ENCODE measurements around the gene CLSTN1. TPM values are rescaled to one million over a fixed set of nuclear protein-coding genes. Genes with fewer than 3 reads are reported as not detected.
A peak's percentile ranks its signal among the peaks of the same experiment; 100 is the strongest.

CLSTN1 gene
- total RNA-seq, 5 donors from 2014 or later (not counting 1 experiment from before 2014, with no cell fraction given) = 84.6 to 105 (median 91.2) TPM

DNA sequence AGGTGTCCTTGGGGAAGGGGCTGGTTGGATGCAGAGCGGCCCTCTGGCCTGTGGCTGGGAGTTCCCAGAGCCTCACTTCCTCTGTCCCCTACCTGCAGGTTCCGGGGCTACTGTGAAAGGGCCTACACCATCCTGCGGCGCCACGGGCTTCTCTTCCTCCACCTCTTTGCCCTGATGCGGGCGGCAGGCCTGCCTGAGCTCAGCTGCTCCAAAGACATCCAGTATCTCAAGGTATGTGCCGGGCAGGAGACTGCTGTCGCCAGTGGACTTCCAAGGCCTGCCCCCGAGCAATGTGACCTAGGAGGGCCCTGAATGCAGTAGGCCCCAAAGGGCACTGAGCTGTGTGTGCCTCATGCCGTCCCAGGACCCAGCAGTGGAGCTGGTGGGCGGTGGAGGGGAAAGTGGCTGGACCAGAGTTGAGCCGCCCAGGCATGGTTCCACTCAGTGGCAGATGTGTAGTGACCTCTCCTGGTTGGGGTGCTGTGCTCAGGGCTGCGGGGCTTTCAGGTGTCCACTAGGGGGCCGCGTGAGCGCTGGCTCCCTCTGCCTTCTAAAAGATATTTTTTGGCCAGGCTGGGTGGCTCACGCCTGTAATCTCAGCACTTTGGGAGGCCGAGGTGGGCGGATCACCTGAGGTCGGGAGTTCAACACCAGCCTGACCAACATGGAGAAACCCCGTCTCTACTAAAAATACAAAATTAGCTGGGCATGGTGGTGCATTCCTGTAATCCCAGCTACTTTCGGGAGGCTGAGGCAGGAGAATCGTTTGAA, 98.9 kb downstream of the CLSTN1 start:
- H3K36me3 ChIP-seq (ENCODE audit: control insufficient read depth in 2 of 2, extremely low read depth in 1 of 2, insufficient read depth in 1 of 2, low read length in 1 of 2) = peaks cover 37 to 84% of the 10 kb centered on the region in 2 donors
- DNase-seq = peak in 33 of 35 experiments; percentile 41 to 82 (median 64)
- Mint-ChIP-seq H3K27ac (peak overlapping the region; percentile 84 to 90), H3K4me1 (peaks cover 67 to 79% (median 71%) of the 10 kb centered on the region in 3 donors), H3K9me3 (no peaks in the 10 kb centered on the region), H3K36me3 (peaks cover 48% of the 10 kb centered on the region), H3K27me3 (no peaks in the 10 kb centered on the region), H3K4me3 (peak overlapping the region in 1 of 3 donors; percentile 65)
- H3K27ac ChIP-seq (ENCODE audit: low read length) = peak overlapping the region; percentile 38
- ChIA-PET CTCF (interaction anchor here (1.0 to 1.1 kb wide), 2 partner anchors 9 to 73 kb away, joined by 3 to 7 read pairs; no protein-coding TSS in a partner anchor), POLR2A (interaction anchor here in 1 of 2 donors (0.6 kb wide), 1 partner anchor 57 kb away, joined by 3 read pairs; no protein-coding TSS in a partner anchor)
- no peak overlapping the region for H3K4me3 ChIP-seq (ENCODE audit: control insufficient read depth in 1 of 2, extremely low read depth in 1 of 2, low read length in 1 of 2)
- H3K27me3 ChIP-seq (replicated peaks in 1 of 2; ENCODE audit: control insufficient read depth in 2 of 2, extremely low read depth in 1 of 2, insufficient read depth in 2 of 2, low read length in 1 of 2) = no peaks in the 10 kb centered on the region
- WGBS (ENCODE audit: insufficient coverage) = 57% methylated on average over 13 of the region's 24 CpGs
- ATAC-seq (replicated peaks in 1 of 4) = peak; percentile 34 to 56 (median 46)
- H3K9me3 ChIP-seq = no peaks in the 10 kb centered on the region
- peaks cover 47 to 97% of the 10 kb centered on the region in 2 experiments for H3K4me1 ChIP-seq (ENCODE audit: control insufficient read depth in 1 of 2, extremely low read depth in 1 of 2, insufficient read depth in 2 of 2, low read length in 2 of 2)

GRCh38 chr1:9723926-9724325, 99.8 kb downstream of the CLSTN1 start:
- H3K36me3 ChIP-seq (ENCODE audit: control insufficient read depth in 2 of 2, extremely low read depth in 1 of 2, insufficient read depth in 1 of 2, low read length in 1 of 2) = peaks cover 39 to 84% of the 10 kb centered on the region in 2 donors
- H3K27me3 Mint-ChIP-seq = no peaks in the 10 kb centered on the region
- no peak for ATAC-seq (replicated peaks in 1 of 4)
- H3K4me3 Mint-ChIP-seq = peak overlapping the region in 1 of 3 donors; percentile 65
- no peaks in the 10 kb centered on the region for H3K27me3 ChIP-seq (replicated peaks in 1 of 2; ENCODE audit: control insufficient read depth in 2 of 2, extremely low read depth in 1 of 2, insufficient read depth in 2 of 2, low read length in 1 of 2)
- 96% methylated on average over 6 of the region's 6 CpGs for WGBS (ENCODE audit: insufficient coverage)
- H3K9me3 ChIP-seq = no peaks in the 10 kb centered on the region
- H3K27ac ChIP-seq (ENCODE audit: low read length) = peak overlapping the region; percentile 38
- peaks cover 59 to 82% (median 73%) of the 10 kb centered on the region in 3 donors for H3K4me1 Mint-ChIP-seq
- H3K4me1 ChIP-seq (ENCODE audit: control insufficient read depth in 1 of 2, extremely low read depth in 1 of 2, insufficient read depth in 2 of 2, low read length in 2 of 2) = peaks cover 45 to 97% of the 10 kb centered on the region in 2 experiments
- CTCF ChIA-PET = interaction anchor here in 1 of 2 donors (0.6 kb wide), 1 partner anchor 67 kb away, joined by 5 read pairs; no protein-coding TSS in a partner anchor
- H3K27ac Mint-ChIP-seq = peak overlapping the region; percentile 78 to 90
- peaks cover 43% of the 10 kb centered on the region for H3K36me3 Mint-ChIP-seq
- no peak overlapping the region for H3K4me3 ChIP-seq (ENCODE audit: control insufficient read depth in 1 of 2, extremely low read depth in 1 of 2, low read length in 1 of 2)
- no peak for DNase-seq
- H3K9me3 Mint-ChIP-seq = no peaks in the 10 kb centered on the region
- POLR2A ChIA-PET = no interaction called here

- H3K9me3 Mint-ChIP-seq = no peaks in the 10 kb centered on the region
- ATAC-seq (replicated peaks in 1 of 4) (no peak), DNase-seq (no peak)
- peak overlapping the region; percentile 78 to 90 for H3K27ac Mint-ChIP-seq
- POLR2A ChIA-PET = no interaction called here
- Histone ChIP-seq H3K36me3 (ENCODE audit: control insufficient read depth in 2 of 2, extremely low read depth in 1 of 2, insufficient read depth in 1 of 2, low read length in 1 of 2) (peaks cover 42 to 88% of the 10 kb centered on the region in 2 donors), H3K27ac (ENCODE audit: low read length) (no peak overlapping the region), H3K4me3 (ENCODE audit: control insufficient read depth in 1 of 2, extremely low read depth in 1 of 2, low read length in 1 of 2) (no peak overlapping the region), H3K27me3 (replicated peaks in 1 of 2; ENCODE audit: control insufficient read depth in 2 of 2, extremely low read depth in 1 of 2, insufficient read depth in 2 of 2, low read length in 1 of 2) (no peaks in the 10 kb centered on the region), H3K4me1 (ENCODE audit: control insufficient read depth in 1 of 2, extremely low read depth in 1 of 2, insufficient read depth in 2 of 2, low read length in 2 of 2) (peaks cover 50 to 98% of the 10 kb centered on the region in 2 experiments), H3K9me3 (no peaks in the 10 kb centered on the region)
- H3K4me1 Mint-ChIP-seq = peaks cover 54 to 82% (median 71%) of the 10 kb centered on the region in 3 donors
- H3K27me3 Mint-ChIP-seq = no peaks in the 10 kb centered on the region
- 99% methylated on average over 7 of the region's 14 CpGs for WGBS (ENCODE audit: insufficient coverage)
- CTCF ChIA-PET = no interaction called here
- peaks cover 36% of the 10 kb centered on the region for H3K36me3 Mint-ChIP-seq
- peak overlapping the region in 1 of 3 donors; percentile 65 for H3K4me3 Mint-ChIP-seq
Measured at GRCh38 chr1:9723068-9723805, 100.5 kb downstream of the CLSTN1 start.

- H3K4me3 ChIP-seq (ENCODE audit: control insufficient read depth in 1 of 2, extremely low read depth in 1 of 2, low read length in 1 of 2) = no peak overlapping the region
- Mint-ChIP-seq H3K27me3 (no peaks in the 10 kb centered on the region), H3K9me3 (no peaks in the 10 kb centered on the region), H3K4me3 (peak overlapping the region in 2 of 3 donors; percentile 28 to 70), H3K4me1 (peaks cover 54 to 82% (median 71%) of the 10 kb centered on the region in 3 donors), H3K27ac (peak overlapping the region; percentile 66 to 80), H3K36me3 (peaks cover 39% of the 10 kb centered on the region)
- H3K27me3 ChIP-seq (replicated peaks in 1 of 2; ENCODE audit: control insufficient read depth in 2 of 2, extremely low read depth in 1 of 2, insufficient read depth in 2 of 2, low read length in 1 of 2) = no peaks in the 10 kb centered on the region
- H3K9me3 ChIP-seq = no peaks in the 10 kb centered on the region
- WGBS (ENCODE audit: insufficient coverage) = 92% methylated on average over 6 of the region's 10 CpGs
- ChIA-PET CTCF (interaction anchor here in 1 of 2 donors (0.7 to 1.5 kb wide), 2 partner anchors 29 to 94 kb away, joined by 5 to 7 read pairs; no protein-coding TSS in a partner anchor), POLR2A (interaction anchor here in 1 of 2 donors (0.6 kb wide), 1 partner anchor 185 kb away, joined by 3 read pairs; no protein-coding TSS in a partner anchor)
- peak overlapping the region; percentile 75 for H3K27ac ChIP-seq (ENCODE audit: low read length)
- DNase-seq (no peak), ATAC-seq (replicated peaks in 1 of 4) (no peak)
- peaks cover 40 to 82% of the 10 kb centered on the region in 2 donors for H3K36me3 ChIP-seq (ENCODE audit: control insufficient read depth in 2 of 2, extremely low read depth in 1 of 2, insufficient read depth in 1 of 2, low read length in 1 of 2)
- H3K4me1 ChIP-seq (ENCODE audit: control insufficient read depth in 1 of 2, extremely low read depth in 1 of 2, insufficient read depth in 2 of 2, low read length in 2 of 2) = peaks cover 45 to 98% of the 10 kb centered on the region in 2 experiments
Measured at GRCh38 chr1:9722378-9722749, 101.4 kb downstream of the CLSTN1 start.

GRCh38 chr1:9721606-9722377, 102.0 kb downstream of the CLSTN1 start:
- Mint-ChIP-seq H3K4me3 (peak overlapping the region in 2 of 3 donors; percentile 28 to 70), H3K36me3 (peaks cover 40% of the 10 kb centered on the region), H3K27ac (peak overlapping the region; percentile 80 to 82), H3K27me3 (no peaks in the 10 kb centered on the region), H3K9me3 (no peaks in the 10 kb centered on the region), H3K4me1 (peaks cover 49 to 79% (median 68%) of the 10 kb centered on the region in 3 donors)
- Histone ChIP-seq H3K9me3 (no peaks in the 10 kb centered on the region), H3K27ac (ENCODE audit: low read length) (peak overlapping the region; percentile 75), H3K36me3 (ENCODE audit: control insufficient read depth in 2 of 2, extremely low read depth in 1 of 2, insufficient read depth in 1 of 2, low read length in 1 of 2) (peaks cover 35 to 80% of the 10 kb centered on the region in 2 donors), H3K4me1 (ENCODE audit: control insufficient read depth in 1 of 2, extremely low read depth in 1 of 2, insufficient read depth in 2 of 2, low read length in 2 of 2) (peaks cover 41 to 98% of the 10 kb centered on the region in 2 experiments), H3K4me3 (ENCODE audit: control insufficient read depth in 1 of 2, extremely low read depth in 1 of 2, low read length in 1 of 2) (no peak overlapping the region), H3K27me3 (replicated peaks in 1 of 2; ENCODE audit: control insufficient read depth in 2 of 2, extremely low read depth in 1 of 2, insufficient read depth in 2 of 2, low read length in 1 of 2) (no peaks in the 10 kb centered on the region)
- ChIA-PET CTCF (interaction anchor here in 1 of 2 donors (0.7 to 1.5 kb wide), 3 partner anchors 28 to 93 kb away, joined by 3 to 7 read pairs (median 5); no protein-coding TSS in a partner anchor), POLR2A (no interaction called here)
- peak; percentile 5 to 60 (median 16) for ATAC-seq (replicated peaks in 1 of 4)
- peak; percentile 59 to 91 (median 80) for DNase-seq
- 58% methylated on average over 24 of the region's 29 CpGs for WGBS (ENCODE audit: insufficient coverage)

Data from T-cell (primary cell).